Cerebellar nuclear complex (tissue), 1 donor: ENCODE results near the gene KRT24.
A peak's percentile ranks its signal among the peaks of the same experiment; 100 is the strongest.

ENCODE experiments used
- DNase-seq, 2 experiments: peaks; one replicate each; lab custom pipeline; 2025; lab: John Stamatoyannopoulos, UW

The KRT24 gene

GRCh38 chr17:40694584-40694983 lies 9.0 kb downstream of the KRT24 start:
- DNase-seq: no peak

- no peak for DNase-seq
These were observed 16.4 kb downstream of the KRT24 start for GRCh38 chr17:40687106-40687505.

GRCh38 chr17:40686192-40686591 lies 17.4 kb downstream of the KRT24 start:
- no peak for DNase-seq

GRCh38 chr17:40680998-40681397 lies 22.6 kb downstream of the KRT24 start:
- DNase-seq: no peak

- DNase-seq: no peak
These were observed 24.0 kb downstream of the KRT24 start for GRCh38 chr17:40679523-40679907.

GRCh38 chr17:40678902-40679522 lies 24.5 kb downstream of the KRT24 start:
- no peak for DNase-seq

GRCh38 chr17:40675905-40676304 lies 27.6 kb downstream of the KRT24 start:
- DNase-seq: no peak

- DNase-seq: no peak
These were observed 30.9 kb downstream of the KRT24 start for GRCh38 chr17:40672654-40673053.

- peak in 1 of 2 experiments; percentile 51 for DNase-seq
These were observed 32.3 kb downstream of the KRT24 start for GRCh38 chr17:40671282-40671681.

- DNase-seq: no peak
These were observed 37.2 kb downstream of the KRT24 start for GRCh38 chr17:40666331-40666730.

GRCh38 chr17:40664582-40665333 lies 38.8 kb downstream of the KRT24 start, which contains the start of gene KRT222:
KRT222 (minus strand) TSS chr17:40665177; CDS start chr17:40665099, 78 bp downstream.
- peak in 1 of 2 experiments; percentile 44 for DNase-seq

GRCh38 chr17:40663252-40663651 lies 40.3 kb downstream of the KRT24 start:
- DNase-seq: no peak

GRCh38 chr17:40659911-40660310 lies 43.6 kb downstream of the KRT24 start:
- no peak for DNase-seq

- DNase-seq: no peak
These were observed 45.2 kb downstream of the KRT24 start for GRCh38 chr17:40658396-40658795.

- no peak for DNase-seq
These were observed 51.6 kb downstream of the KRT24 start for GRCh38 chr17:40651939-40652338.

- DNase-seq: no peak
These were observed 55.1 kb downstream of the KRT24 start for GRCh38 chr17:40648384-40648968.
